Panc1 (cell line): ENCODE data around the gene CCDC169. TPM values are rescaled to one million over a fixed set of nuclear protein-coding genes. Genes with fewer than 3 reads are reported as not detected.
A peak's percentile ranks its signal among the peaks of the same experiment; 100 is the strongest.

Source experiments
- ATAC-seq: fragments of 200-7000 bp; cut with Tn5 transposase; 2 replicates; pipeline ENCODE4 v1.9.1; 2020; ENCODE audit warnings: mild to moderate bottlenecking, moderate library complexity
- BruUV-seq: library from RNA; stranded (reverse); fragments of 400-500 nt; replicated peaks from 2 replicates; lab custom pipeline; 2021; lab: Mats Ljungman, UMichigan
- CTCF ChIA-PET: fragments of 300-600 bp; sonication (Branson Sonifier 250); formaldehyde crosslinking; loops from one replicate; lab custom pipeline; 2022; ENCODE audit warnings: antibody characterized with exemption; lab: Charles Lee
- POLR2A ChIA-PET: fragments of 300-600 bp; sonication (Branson Sonifier 250); formaldehyde crosslinking; loops from one replicate; lab custom pipeline; 2022; ENCODE audit warnings: antibody characterized with exemption; lab: Charles Lee
- DNase-seq: peaks from one replicate; pipeline ENCODE4 v3.0.0-alpha.2; 2010; ENCODE audit warnings: low read depth, low spot score
- H3K27ac ChIP-seq: 2 replicates; pipeline ENCODE4 v1.5.1; 2011; ENCODE audit warnings: mild to moderate bottlenecking, low read length, inconsistent platforms
- H3K27me3 ChIP-seq: fragments of 200-500 bp; sonication (Bioruptor generic); 2 replicates; pipeline ENCODE4 v1.6.0; 2014; ENCODE audit warnings: low read length, inconsistent platforms; ENCODE audit not compliant: control insufficient read depth, insufficient read depth
- H3K36me3 ChIP-seq: fragments of 200-500 bp; sonication (Bioruptor generic); 2 replicates; pipeline ENCODE4 v1.5.1; 2014; ENCODE audit warnings: inconsistent platforms, mild to moderate bottlenecking, low read length, moderate library complexity; ENCODE audit not compliant: control insufficient read depth, insufficient read depth
- H3K4me1 ChIP-seq: 2 replicates; pipeline ENCODE4 v1.5.1; 2011; ENCODE audit warnings: inconsistent platforms, mild to moderate bottlenecking, low read length, moderate library complexity; ENCODE audit not compliant: control insufficient read depth, insufficient read depth
- H3K4me3 ChIP-seq, 2 experiments: 2 replicates each; pipeline ENCODE4 v1.5.1; 2011 to 2012; ENCODE audit warnings: low read depth in 2 of 2, low read length in 2 of 2, mild to moderate bottlenecking in 2 of 2, inconsistent platforms in 1 of 2, moderate library complexity in 1 of 2
- H3K9me3 ChIP-seq: fragments of 200-500 bp; sonication (Bioruptor generic); 2 replicates; pipeline ENCODE4 v1.5.1; 2014; ENCODE audit warnings: low read depth, mild to moderate bottlenecking, inconsistent platforms, low read length, moderate library complexity; ENCODE audit not compliant: control insufficient read depth, insufficient read depth
- CTCF ChIP-seq: fragments of 450-650 bp; IDR thresholded peaks from 2 replicates; pipeline ENCODE4 v1.5.1; 2017; ENCODE audit warnings: mild to moderate bottlenecking
- POLR2AphosphoS5 ChIP-seq: IDR thresholded peaks from 2 replicates; pipeline ENCODE4 v1.6.1; 2012; ENCODE audit warnings: mild to moderate bottlenecking, low read depth, low read length, moderate library complexity
- REST ChIP-seq, 2 experiments: IDR thresholded peaks; 2 replicates each; pipeline ENCODE4 v1.6.1; 2011 to 2012; ENCODE audit warnings: low read depth in 2 of 2, control low read depth in 1 of 2, low read length in 1 of 2, mild to moderate bottlenecking in 1 of 2, moderate library complexity in 1 of 2; ENCODE audit not compliant: insufficient read depth in 1 of 2
- SIN3A ChIP-seq: IDR thresholded peaks from 2 replicates; pipeline ENCODE4 v1.6.1; 2012; ENCODE audit warnings: low read depth, mild to moderate bottlenecking, low read length, moderate library complexity, borderline replicate concordance; ENCODE audit not compliant: insufficient read depth
- TCF7L2 ChIP-seq: IDR thresholded peaks from 2 replicates; pipeline ENCODE4 v1.6.1; 2011; ENCODE audit warnings: mild to moderate bottlenecking, low read depth, low read length, inconsistent platforms
- in situ Hi-C: cut with HindIII; loops from 2 replicates; pipeline ENCODE4 v1.10.0; 2016; ENCODE audit warnings: low sequenced_read_pairs, low pct_unique_long_range_greater_than_20kb
- intact Hi-C: fragments of 100-400 bp; cut with micrococcal nuclease; formaldehyde crosslinking; loops from one replicate; pipeline ENCODE4 v1.10.0; 2022; ENCODE audit not compliant: unreplicated experiment
- total RNA-seq: library from RNA; stranded (reverse); gene quantifications from one replicate; pipeline ENCODE4 v1.2.1, GENCODE V29; 2021; ENCODE audit not compliant: unreplicated experiment

Gene CCDC169
- total RNA-seq, 1 experiment from 2014 or later, result 2.3 TPM

DNA sequence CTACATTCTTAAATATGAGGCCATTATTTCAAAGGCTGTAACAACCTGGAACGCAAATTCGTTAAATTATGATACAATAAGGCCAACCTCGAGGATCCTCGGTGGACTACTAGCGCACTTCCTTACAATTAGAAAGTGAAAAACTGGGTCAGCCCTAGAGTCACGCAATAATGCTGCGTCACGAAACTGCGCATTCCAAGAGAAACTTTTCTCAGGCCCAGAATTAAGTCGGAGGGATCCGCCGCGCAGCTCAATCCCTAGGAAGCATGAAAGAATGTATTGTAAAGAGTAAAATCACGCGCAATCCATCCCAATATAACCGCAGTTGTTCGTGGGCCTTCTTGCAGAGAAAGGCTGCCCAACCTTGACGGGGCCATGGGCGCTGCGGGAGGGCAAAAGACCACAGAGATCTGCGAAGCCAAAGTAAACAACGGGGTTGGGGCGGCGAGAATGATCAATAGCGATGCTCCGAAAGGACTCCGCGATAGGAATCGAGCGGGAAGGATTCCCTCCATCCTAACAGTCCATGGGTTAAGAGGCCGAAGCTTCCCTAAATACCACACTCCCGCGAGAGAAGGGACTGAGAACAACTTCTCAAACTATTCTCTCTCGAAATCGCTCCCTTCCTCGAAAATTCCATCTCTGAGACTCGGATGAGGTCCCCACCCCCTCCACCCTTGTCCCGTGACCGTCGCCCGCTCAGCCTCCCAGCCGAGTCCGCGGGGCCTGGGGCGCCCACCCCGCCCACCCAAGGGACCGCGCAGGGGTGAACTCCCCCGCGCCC, 48.0 kb upstream of the CCDC169 start:
- ATAC-seq (peak; percentile 68), DNase-seq (no peak)
- peak overlapping the region; percentile 72 to 81 for H3K4me3 ChIP-seq
- peaks cover 4% of the 10 kb centered on the region; the same call in 1 of the 2 replicates for H3K4me1 ChIP-seq
- intact Hi-C loops, result no loop called here
- no peaks in the 10 kb centered on the region for H3K36me3 ChIP-seq
- no peak for TF ChIP-seq SIN3A
- no peak for TF ChIP-seq CTCF
- TF ChIP-seq POLR2AphosphoS5, result no peak; the same call in 1 of the 2 replicates
- TF ChIP-seq TCF7L2, result no peak
- TF ChIP-seq REST (IDR thresholded peaks at IDR 0.05; ENCODE audit: insufficient read depth in 1 of 2, low read depth in 2 of 2, low read length in 1 of 2), result no peak
- no peaks in the 10 kb centered on the region for H3K9me3 ChIP-seq
- BruUV-seq, result no TSS peak
- POLR2A ChIA-PET, result no interaction called here
- in situ Hi-C loops, result no loop called here
- CTCF ChIA-PET, result no interaction called here
- H3K27me3 ChIP-seq, result no peaks in the 10 kb centered on the region
- H3K27ac ChIP-seq, result peak overlapping the region; percentile 90

GRCh38 chr13:36344886-36345437, 47.3 kb upstream of the CCDC169 start:
- TSS peak; percentile 62 for BruUV-seq
- H3K27ac ChIP-seq, result peak overlapping the region; percentile 90
- ATAC-seq, result no peak

More at GRCh38 chr13:36344886-36345437, 47.3 kb upstream of the CCDC169 start:
- ChIA-PET CTCF (no interaction called here), POLR2A (no interaction called here)
- Histone ChIP-seq H3K4me3 (peak overlapping the region; percentile 72 to 81), H3K4me1 (peaks cover 4% of the 10 kb centered on the region; the same call in 1 of the 2 replicates), H3K9me3 (no peaks in the 10 kb centered on the region), H3K36me3 (no peaks in the 10 kb centered on the region), H3K27me3 (no peaks in the 10 kb centered on the region)
- TF ChIP-seq CTCF (no peak), TCF7L2 (no peak), REST (IDR thresholded peaks at IDR 0.05; ENCODE audit: insufficient read depth in 1 of 2, low read depth in 2 of 2, low read length in 1 of 2) (no peak), POLR2AphosphoS5 (no peak), SIN3A (no peak)
- in situ Hi-C loops, result no loop called here
- intact Hi-C loops, result no loop called here
- no peak for DNase-seq
